GM12878 (cell line): ENCODE measurements around the gene STEAP3. TPM values are rescaled to one million over a fixed set of nuclear protein-coding genes. Genes with fewer than 3 reads are reported as not detected.

Experiments
- ATAC-seq: fragments of 200-7000 bp; cut with Tn5 transposase; 3 replicates; pipeline ENCODE4 v1.9.1; 2020; ENCODE audit warnings: mild to moderate bottlenecking, moderate library complexity
- BruUV-seq: library from RNA; stranded (reverse); fragments of 400-500 nt; replicated peaks from 2 replicates; lab custom pipeline; 2021; lab: Mats Ljungman, UMichigan
- CTCF ChIA-PET: fragments of 300-600 bp; sonication (Branson Sonifier 250); formaldehyde crosslinking; extraction: SDS; loops from one replicate; lab custom pipeline; 2021; ENCODE audit warnings: inconsistent platforms; lab: Yijun Ruan, JAX
- POLR2A ChIA-PET: fragments of 350-600 bp; formaldehyde crosslinking; extraction: SDS; loops from one replicate; lab custom pipeline; 2021; ENCODE audit warnings: inconsistent platforms; lab: Charles Lee
- RAD21 ChIA-PET: fragments of 300-600 bp; sonication (Branson Sonifier 250); formaldehyde crosslinking; loops from one replicate; lab custom pipeline; 2023; ENCODE audit warnings: antibody characterized with exemption; ENCODE audit not compliant: unreplicated experiment; lab: Charles Lee
- SMC1A ChIA-PET: fragments of 300-600 bp; sonication (Branson Sonifier 250); formaldehyde crosslinking; loops from one replicate; lab custom pipeline; 2023; ENCODE audit not compliant: unreplicated experiment, uncharacterized antibody; lab: Charles Lee
- DNase-seq: peaks from one replicate; pipeline ENCODE4 v3.0.0-alpha.2; 2011; ENCODE audit warnings: low read depth, low spot score
- FAIRE-seq: peaks from 3 replicates; lab custom pipeline; 2011; peaks lifted over from hg19 to GRCh38; lab: Jason Lieb, UNC
- H2AFZ ChIP-seq: 2 replicates; pipeline ENCODE4 v1.6.0; 2011; ENCODE audit warnings: low read depth, low read length, control low read depth; ENCODE audit not compliant: control insufficient read depth
- H3K27ac ChIP-seq: 2 replicates; pipeline ENCODE4 v1.5.1; 2011; ENCODE audit warnings: control low read depth; ENCODE audit not compliant: control insufficient read depth, insufficient read depth
- H3K27me3 ChIP-seq, 2 experiments: replicated peaks in 1 of 2; 2 replicates each; pipeline versions ENCODE4 v1.6.0 to v1.6.1; 2011; ENCODE audit warnings: low read length in 1 of 2; ENCODE audit not compliant: control insufficient read depth in 2 of 2, insufficient read depth in 2 of 2
- H3K36me3 ChIP-seq, 2 experiments: 2 replicates each; pipeline ENCODE4 v1.5.1; 2011; ENCODE audit warnings: low read length in 1 of 2; ENCODE audit not compliant: control insufficient read depth in 2 of 2, insufficient read depth in 2 of 2
- H3K4me1 ChIP-seq: 2 replicates; pipeline ENCODE4 v1.6.1; 2011; ENCODE audit warnings: mild to moderate bottlenecking, low read length, moderate library complexity, mixed read lengths; ENCODE audit not compliant: control insufficient read depth, insufficient read depth
- H3K4me2 ChIP-seq: 2 replicates; pipeline ENCODE4 v1.6.0; 2011; ENCODE audit warnings: control low read depth; ENCODE audit not compliant: control insufficient read depth, insufficient read depth
- H3K4me3 ChIP-seq: fragments of 200-600 bp; sonication (generic); 2 replicates; pipeline ENCODE4 v1.5.1; 2016
- H3K79me2 ChIP-seq: 2 replicates; pipeline ENCODE4 v1.6.0; 2011; ENCODE audit warnings: low read length; ENCODE audit not compliant: control insufficient read depth, insufficient read depth
- H3K9ac ChIP-seq: 2 replicates; pipeline ENCODE4 v1.8.0; 2011; ENCODE audit warnings: low read length, control low read depth, mixed read lengths; ENCODE audit not compliant: control insufficient read depth, insufficient read depth
- H3K9me3 ChIP-seq: replicated peaks from 3 replicates; pipeline ENCODE4 v1.5.1; 2011; ENCODE audit warnings: mild to moderate bottlenecking, low read length; ENCODE audit not compliant: control insufficient read depth, insufficient read depth
- H4K20me1 ChIP-seq: 2 replicates; pipeline ENCODE4 v1.6.0; 2011; ENCODE audit not compliant: control insufficient read depth, insufficient read depth
- BMI1 ChIP-seq: fragments of 450-650 bp; IDR thresholded peaks from 2 replicates; pipeline ENCODE4 v1.6.1; 2016; ENCODE audit warnings: mild to moderate bottlenecking, moderate library complexity, borderline replicate concordance
- CBFB ChIP-seq: IDR thresholded peaks from 2 replicates; pipeline ENCODE4 v1.6.1; 2016; ENCODE audit warnings: antibody characterized with exemption, low read depth
- CEBPB ChIP-seq, 2 experiments: fragments of 150-350 bp in 1 of 2; IDR thresholded peaks; 2 replicates each; pipeline ENCODE4 v1.6.1; 2012 to 2014; ENCODE audit warnings: low read depth in 2 of 2, low read length in 2 of 2, borderline replicate concordance in 1 of 2, inconsistent platforms in 1 of 2
- CHD2 ChIP-seq: IDR thresholded peaks from 2 replicates; pipeline ENCODE4 v1.6.1; 2011; ENCODE audit warnings: low read depth, low read length, improper control_type of control experiment, borderline replicate concordance
- CREB1 ChIP-seq: IDR thresholded peaks from 2 replicates; pipeline ENCODE4 v1.6.1; 2012; ENCODE audit warnings: low read depth, mild to moderate bottlenecking, inconsistent platforms
- EED ChIP-seq: sonication (generic); IDR thresholded peaks from 2 replicates; pipeline ENCODE4 v1.6.1; 2016; ENCODE audit warnings: antibody characterized with exemption, low read depth
- EP300 ChIP-seq, 2 experiments: fragments of 150-350 bp in 1 of 2; IDR thresholded peaks; 2 replicates each; pipeline ENCODE4 v1.6.1; 2011 to 2012; ENCODE audit warnings: low read depth in 2 of 2, low read length in 2 of 2, borderline replicate concordance in 1 of 2, improper control_type of control experiment in 1 of 2, inconsistent platforms in 1 of 2; ENCODE audit not compliant: control insufficient read depth in 1 of 2
- ETV6 ChIP-seq, 2 experiments: fragments of 450-650 bp in 1 of 2; IDR thresholded peaks in 1 of 2; conservative IDR thresholded peaks in 1 of 2; 2 replicates each; pipeline ENCODE4 v1.6.1; 2014; ENCODE audit warnings: antibody characterized with exemption in 1 of 2, borderline replicate concordance in 1 of 2, low read depth in 1 of 2, mild to moderate bottlenecking in 1 of 2, moderate library complexity in 1 of 2
- FOS ChIP-seq: IDR thresholded peaks from 3 replicates; pipeline ENCODE4 v1.6.1; 2011; ENCODE audit warnings: borderline replicate concordance; ENCODE audit not compliant: insufficient read length; ENCODE audit errors: extremely low read depth
- FOXM1 ChIP-seq: IDR thresholded peaks from 2 replicates; pipeline ENCODE4 v1.6.1; 2012; ENCODE audit warnings: low read depth, mild to moderate bottlenecking, inconsistent platforms, low read length, moderate library complexity
- IRF4 ChIP-seq: IDR thresholded peaks from 2 replicates; pipeline ENCODE4 v1.6.1; 2011; ENCODE audit warnings: low read depth, low read length
- NFYA ChIP-seq: IDR thresholded peaks from 2 replicates; pipeline ENCODE4 v1.6.1; 2011; ENCODE audit warnings: low read depth, mild to moderate bottlenecking, low read length, improper control_type of control experiment, borderline replicate concordance
- NR2C1 ChIP-seq: fragments of 450-650 bp; IDR thresholded peaks from 2 replicates; pipeline ENCODE4 v1.6.1; 2017; ENCODE audit warnings: antibody characterized with exemption, mild to moderate bottlenecking, moderate library complexity
- PAX5 ChIP-seq: IDR thresholded peaks from 2 replicates; pipeline ENCODE4 v1.6.1; 2011; ENCODE audit warnings: low read depth, low read length, borderline replicate concordance
- RAD21 ChIP-seq: IDR thresholded peaks from 2 replicates; pipeline ENCODE4 v1.6.1; 2011; ENCODE audit warnings: mild to moderate bottlenecking, low read depth, low read length, moderate library complexity; ENCODE audit not compliant: insufficient read depth
- RB1 ChIP-seq: fragments of 450-650 bp; formaldehyde crosslinking; IDR thresholded peaks from 2 replicates; pipeline ENCODE4 v1.6.1; 2017; ENCODE audit warnings: mild to moderate bottlenecking, borderline replicate concordance
- ZNF384 ChIP-seq: IDR thresholded peaks from 2 replicates; pipeline ENCODE4 v1.6.1; 2012; ENCODE audit warnings: low read depth, mild to moderate bottlenecking, low read length, improper control_type of control experiment, borderline replicate concordance
- ZNF622 ChIP-seq: fragments of 450-650 bp; IDR thresholded peaks from 2 replicates; pipeline ENCODE4 v1.6.1; 2017; ENCODE audit warnings: mild to moderate bottlenecking, inconsistent platforms
- WGBS: methylation state at CpG from one replicate; pipeline ENCODE4 v1.1.6; 2016; ENCODE audit warnings: low lambda C conversion rate; ENCODE audit not compliant: insufficient replicate concordance, insufficient coverage; ENCODE audit errors: missing lambda C conversion rate; 5-methylcytosine and 5-hydroxymethylcytosine counted together
- in situ Hi-C: fragments of 300-500 bp; cut with MboI; formaldehyde crosslinking; loops from 9 replicates; pipeline ENCODE4 v1.14.3; 2018; ENCODE audit warnings: mixed read lengths
- intact Hi-C: fragments of 100-400 bp; cut with micrococcal nuclease; formaldehyde crosslinking; loops from one replicate; pipeline ENCODE4 v1.14.2; 2022; ENCODE audit not compliant: unreplicated experiment
- polyA plus RNA-seq, 11 experiments: library from polyadenylated mRNA; depleted of rRNA in 4 of 11; unstranded in 6 of 11; stranded (reverse) in 5 of 11; fragments of >200 nt; fragmentation: Nextera tagmentation in 4 of 11; fragmentation: Illumina TruSeq in 1 of 11; extraction: Ambion mirVana in 4 of 11; extraction: Trizol in 1 of 11; gene quantifications; 1 replicate in 1 of 11; 2 replicates in 10 of 11; pipeline versions ENCODE4 v1.2.1 to v1.2.3, GENCODE V29; 2011 to 2016; ENCODE audit warnings: inconsistent platforms in 2 of 11, missing spikeins in 2 of 11, low read depth in 1 of 11
- total RNA-seq, 4 experiments: library from RNA; depleted of rRNA in 3 of 4; stranded (reverse); fragments of >200 nt in 3 of 4; fragmentation: Illumina TruSeq in 1 of 4; extraction: Trizol in 1 of 4; gene quantifications; 2 replicates each; pipeline versions ENCODE4 v1.2.1 to v1.2.3, GENCODE V29; 2013 to 2021
- TF ChIP-seq, protein P1 (sequence below): IDR thresholded peaks from 2 replicates; pipeline ENCODE4 v1.6.1; 2011; ENCODE audit warnings: low read depth, mild to moderate bottlenecking, low read length, moderate library complexity, borderline replicate concordance; ENCODE audit errors: extremely low read depth
- TF ChIP-seq, protein P2 (sequence below): fragments of 450-650 bp; formaldehyde crosslinking; IDR thresholded peaks from 2 replicates; pipeline ENCODE4 v1.4.0; 2022; ENCODE audit warnings: mild to moderate bottlenecking, moderate library complexity

The STEAP3 gene
- total and polyA plus RNA-seq, 10 of the 15 experiments (the other 5 are each of a cell fraction or from before 2014, with no cell fraction given): 0.42 to 8.3 (median 4.8) TPM

DNA sequence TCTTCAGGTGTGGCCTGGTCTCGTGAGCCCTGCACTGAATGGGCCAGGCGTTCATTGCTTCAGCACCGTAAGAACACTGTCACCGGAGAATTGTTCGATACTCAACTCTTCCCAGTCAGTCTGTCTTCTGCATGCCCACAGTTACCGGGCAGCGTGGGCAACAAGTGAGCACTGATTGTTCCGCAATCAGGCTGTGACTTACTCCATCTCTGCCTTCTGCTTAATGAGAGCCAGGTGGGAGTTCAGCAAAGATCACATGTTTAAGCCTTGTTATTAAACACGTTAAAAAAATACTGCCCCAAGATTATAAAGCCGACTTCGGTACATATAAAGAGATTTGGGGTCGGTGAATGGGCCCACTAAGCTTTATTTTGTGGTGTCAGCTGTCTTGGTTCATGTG is 3.7 kb downstream of the STEAP3 start:
- ChIA-PET CTCF (interaction anchor here (0.8 to 1.0 kb wide), 2 partner anchors 8 to 31 kb away, joined by 3 to 4 read pairs; no protein-coding TSS in a partner anchor), POLR2A (no interaction called here)

More for the DNA sequence above, 3.7 kb downstream of the STEAP3 start:
- no TSS peak for BruUV-seq
- RAD21 ChIA-PET: interaction anchor here (1.2 kb wide), 1 partner anchor 36 kb away, joined by 3 read pairs; no protein-coding TSS in a partner anchor
- Histone ChIP-seq H3K9me3 (no peaks in the 10 kb centered on the region), H3K4me3 (no peak overlapping the region), H3K27ac (no peak overlapping the region), H2AFZ (no peak overlapping the region), H3K4me1 (peaks cover 10% of the 10 kb centered on the region), H4K20me1 (no peaks in the 10 kb centered on the region), H3K4me2 (no peak overlapping the region), H3K79me2 (no peaks in the 10 kb centered on the region)
- intact Hi-C loops (no loop called here), in situ Hi-C loops (no loop called here)
- no peak for FAIRE-seq
- TF ChIP-seq ETV6 (conservative IDR thresholded peaks at IDR 0.05 in 1 of 2, IDR thresholded peaks at IDR 0.05 in 1 of 2; ENCODE audit: borderline replicate concordance in 1 of 2, low read depth in 1 of 2) (no peak), CREB1 (no peak), ZNF622 (no peak), CHD2 (no peak), PAX5 (no peak), IRF4 (no peak), FOS (no peak), BMI1 (no peak), RAD21 (no peak), RB1 (no peak), NR2C1 (no peak), EED (no peak), NFYA (no peak), ZNF384 (no peak), CEBPB (IDR thresholded peaks at IDR 0.05; ENCODE audit: borderline replicate concordance in 1 of 2, low read depth in 2 of 2, low read length in 2 of 2) (no peak), CBFB (no peak), EP300 (IDR thresholded peaks at IDR 0.05; ENCODE audit: borderline replicate concordance in 1 of 2, control insufficient read depth in 1 of 2, low read depth in 2 of 2, low read length in 2 of 2) (no peak), FOXM1 (no peak)
- TF ChIP-seq, protein P1, sequence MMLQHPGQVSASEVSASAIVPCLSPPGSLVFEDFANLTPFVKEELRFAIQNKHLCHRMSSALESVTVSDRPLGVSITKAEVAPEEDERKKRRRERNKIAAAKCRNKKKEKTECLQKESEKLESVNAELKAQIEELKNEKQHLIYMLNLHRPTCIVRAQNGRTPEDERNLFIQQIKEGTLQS: no peak
- TF ChIP-seq, protein P2, sequence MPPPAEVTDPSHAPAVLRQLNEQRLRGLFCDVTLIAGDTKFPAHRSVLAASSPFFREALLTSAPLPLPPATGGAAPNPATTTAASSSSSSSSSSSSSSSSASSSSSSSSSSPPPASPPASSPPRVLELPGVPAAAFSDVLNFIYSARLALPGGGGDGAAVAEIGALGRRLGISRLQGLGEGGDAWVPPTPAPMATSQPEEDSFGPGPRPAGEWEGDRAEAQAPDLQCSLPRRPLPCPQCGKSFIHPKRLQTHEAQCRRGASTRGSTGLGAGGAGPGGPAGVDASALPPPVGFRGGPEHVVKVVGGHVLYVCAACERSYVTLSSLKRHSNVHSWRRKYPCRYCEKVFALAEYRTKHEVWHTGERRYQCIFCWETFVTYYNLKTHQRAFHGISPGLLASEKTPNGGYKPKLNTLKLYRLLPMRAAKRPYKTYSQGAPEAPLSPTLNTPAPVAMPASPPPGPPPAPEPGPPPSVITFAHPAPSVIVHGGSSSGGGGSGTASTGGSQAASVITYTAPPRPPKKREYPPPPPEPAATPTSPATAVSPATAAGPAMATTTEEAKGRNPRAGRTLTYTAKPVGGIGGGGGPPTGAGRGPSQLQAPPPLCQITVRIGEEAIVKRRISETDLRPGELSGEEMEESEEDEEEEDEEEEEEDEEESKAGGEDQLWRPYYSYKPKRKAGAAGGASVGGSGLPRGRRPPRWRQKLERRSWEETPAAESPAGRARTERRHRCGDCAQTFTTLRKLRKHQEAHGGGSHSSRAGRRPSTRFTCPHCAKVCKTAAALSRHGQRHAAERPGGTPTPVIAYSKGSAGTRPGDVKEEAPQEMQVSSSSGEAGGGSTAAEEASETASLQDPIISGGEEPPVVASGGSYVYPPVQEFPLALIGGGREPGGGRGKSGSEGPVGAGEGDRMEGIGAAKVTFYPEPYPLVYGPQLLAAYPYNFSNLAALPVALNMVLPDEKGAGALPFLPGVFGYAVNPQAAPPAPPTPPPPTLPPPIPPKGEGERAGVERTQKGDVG (CRISPR knock-in tag): no peak
- TF ChIP-seq, all 136 proteins: peak for 0
- SMC1A ChIA-PET: interaction anchor here (1.0 kb wide), 1 partner anchor 131 kb away, joined by 3 read pairs; no protein-coding TSS in a partner anchor
- no peak overlapping the region for H3K9ac ChIP-seq
- DNase-seq (no peak), ATAC-seq (no peak)
- WGBS: 96% methylated on average over 12 of the region's 12 CpGs
- H3K36me3 ChIP-seq: no peaks in the 10 kb centered on the region
- no peaks in the 10 kb centered on the region for H3K27me3 ChIP-seq
